ENCODE measurements around the gene SH3RF3.

Gene SH3RF3

GRCh38 chr2:109482361-109482861 lies 353.4 kb downstream of the SH3RF3 start:
- no peaks in the 10 kb centered on the region for H3K9me3 ChIP-seq (ENCODE audit: control insufficient read depth, low read length)

GRCh38 chr2:109486711-109487535 lies 357.9 kb downstream of the SH3RF3 start:
- H2AFZ ChIP-seq (ENCODE audit: low read depth, low read length) = no peak overlapping the region
- peak; percentile 90 for DNase-seq
- H3K36me3 ChIP-seq (ENCODE audit: control insufficient read depth in 1 of 2, insufficient read depth in 2 of 2, low read depth in 1 of 2, low read length in 2 of 2) = peaks cover 0 to 3% of the 10 kb centered on the region in 2 experiments
- H4K8ac ChIP-seq (ENCODE audit: low read length) = peak overlapping the region; percentile 3
- H3K79me1 ChIP-seq (replicated peaks; ENCODE audit: low read length, poor library complexity, severe bottlenecking) = no peaks in the 10 kb centered on the region
- peak overlapping the region; percentile 49 to 64 for H3K18ac ChIP-seq (ENCODE audit: low read depth in 1 of 2, low read length in 2 of 2)
- no peak overlapping the region for H3K9ac ChIP-seq (ENCODE audit: low read length)
- peaks cover 40% of the 10 kb centered on the region for H3K4me1 ChIP-seq (ENCODE audit: control insufficient read depth, insufficient read depth, low read depth, low read length)
- H3K14ac ChIP-seq (ENCODE audit: low read length in 2 of 2) = no peak overlapping the region
- peak overlapping the region; percentile 73 for H2BK15ac ChIP-seq (ENCODE audit: low read depth, poor library complexity, severe bottlenecking)
- peak overlapping the region; percentile 97 for H3K27ac ChIP-seq (ENCODE audit: low read length, poor library complexity, severe bottlenecking)
- no peak overlapping the region for H3K4me2 ChIP-seq (ENCODE audit: low read length, poor library complexity, severe bottlenecking)
- peak overlapping the region; percentile 59 for H2BK120ac ChIP-seq (ENCODE audit: low read depth, low read length)
- no peak overlapping the region for H3K23ac ChIP-seq (ENCODE audit: low read length in 2 of 2)
- H3K4ac ChIP-seq (ENCODE audit: low read depth in 1 of 2, low read length in 2 of 2) = peak overlapping the region in 1 of 2 experiments; percentile 40
- peak overlapping the region; percentile 85 for H2BK5ac ChIP-seq (ENCODE audit: low read depth, low read length, poor library complexity, severe bottlenecking)
- no peak overlapping the region for H3K4me3 ChIP-seq (ENCODE audit: insufficient read depth in 1 of 2, low read depth in 1 of 2, low read length in 2 of 2)
- H3K9me3 ChIP-seq (ENCODE audit: control insufficient read depth, low read length) = no peaks in the 10 kb centered on the region
- no peaks in the 10 kb centered on the region for H3K27me3 ChIP-seq (ENCODE audit: control insufficient read depth in 1 of 2, insufficient read depth in 1 of 2, low read length in 2 of 2)
- H4K91ac ChIP-seq (ENCODE audit: low read length) = peak overlapping the region; percentile 56
- H2AK5ac ChIP-seq (ENCODE audit: low read length, severe bottlenecking) = peak overlapping the region; percentile 96
- 38% methylated on average over 16 of the region's 19 CpGs for WGBS
- peak overlapping the region in 1 of 2 experiments; percentile 47 for H2BK12ac ChIP-seq (ENCODE audit: low read length in 2 of 2)

More at GRCh38 chr2:109482361-109482861, 353.4 kb downstream of the SH3RF3 start:
- Histone ChIP-seq H3K4ac (ENCODE audit: low read depth in 1 of 2, low read length in 2 of 2) (no peak overlapping the region), H3K4me1 (ENCODE audit: control insufficient read depth, insufficient read depth, low read depth, low read length) (peaks cover 29% of the 10 kb centered on the region), H3K36me3 (ENCODE audit: control insufficient read depth in 1 of 2, insufficient read depth in 2 of 2, low read depth in 1 of 2, low read length in 2 of 2) (peaks cover 4 to 7% of the 10 kb centered on the region in 2 experiments), H2BK15ac (ENCODE audit: low read depth, poor library complexity, severe bottlenecking) (no peak overlapping the region), H3K14ac (ENCODE audit: low read length in 2 of 2) (peak overlapping the region in 1 of 2 experiments; percentile 85), H3K4me2 (ENCODE audit: low read length, poor library complexity, severe bottlenecking) (no peak overlapping the region), H3K27me3 (ENCODE audit: control insufficient read depth in 1 of 2, insufficient read depth in 1 of 2, low read length in 2 of 2) (no peaks in the 10 kb centered on the region), H3K23ac (ENCODE audit: low read length in 2 of 2) (peak overlapping the region in 1 of 2 experiments; percentile 60), H3K79me1 (replicated peaks; ENCODE audit: low read length, poor library complexity, severe bottlenecking) (no peaks in the 10 kb centered on the region), H2BK12ac (ENCODE audit: low read length in 2 of 2) (no peak overlapping the region), H3K27ac (ENCODE audit: low read length, poor library complexity, severe bottlenecking) (no peak overlapping the region), H2AK5ac (ENCODE audit: low read length, severe bottlenecking) (no peak overlapping the region), H3K9ac (ENCODE audit: low read length) (no peak overlapping the region), H3K4me3 (ENCODE audit: insufficient read depth in 1 of 2, low read depth in 1 of 2, low read length in 2 of 2) (no peak overlapping the region), H3K18ac (ENCODE audit: low read depth in 1 of 2, low read length in 2 of 2) (no peak overlapping the region), H4K8ac (ENCODE audit: low read length) (no peak overlapping the region), H2BK120ac (ENCODE audit: low read depth, low read length) (no peak overlapping the region), H2BK5ac (ENCODE audit: low read depth, low read length, poor library complexity, severe bottlenecking) (no peak overlapping the region), H2AFZ (ENCODE audit: low read depth, low read length) (no peak overlapping the region), H4K91ac (ENCODE audit: low read length) (no peak overlapping the region)
- no peak for DNase-seq
- 80% methylated on average over 15 of the region's 15 CpGs for WGBS

- H3K36me3 ChIP-seq (ENCODE audit: control insufficient read depth in 1 of 2, insufficient read depth in 2 of 2, low read depth in 1 of 2, low read length in 2 of 2) = peaks cover 2 to 9% of the 10 kb centered on the region in 2 experiments
- no peak overlapping the region for H3K14ac ChIP-seq (ENCODE audit: low read length in 2 of 2)
- peak overlapping the region; percentile 41 to 47 for H3K4ac ChIP-seq (ENCODE audit: low read depth in 1 of 2, low read length in 2 of 2)
- no peaks in the 10 kb centered on the region for H3K27me3 ChIP-seq (ENCODE audit: control insufficient read depth in 1 of 2, insufficient read depth in 1 of 2, low read length in 2 of 2)
- H2BK12ac ChIP-seq (ENCODE audit: low read length in 2 of 2) = peak overlapping the region in 1 of 2 experiments; percentile 61
- H3K4me3 ChIP-seq (ENCODE audit: insufficient read depth in 1 of 2, low read depth in 1 of 2, low read length in 2 of 2) = no peak overlapping the region
- no peak overlapping the region for H2AFZ ChIP-seq (ENCODE audit: low read depth, low read length)
- peak overlapping the region; percentile 83 for H2AK5ac ChIP-seq (ENCODE audit: low read length, severe bottlenecking)
- H4K91ac ChIP-seq (ENCODE audit: low read length) = peak overlapping the region; percentile 71
- no peak overlapping the region for H3K9ac ChIP-seq (ENCODE audit: low read length)
- DNase-seq = no peak
- H3K4me1 ChIP-seq (ENCODE audit: control insufficient read depth, insufficient read depth, low read depth, low read length) = peaks cover 36% of the 10 kb centered on the region
- H3K9me3 ChIP-seq (ENCODE audit: control insufficient read depth, low read length) = no peaks in the 10 kb centered on the region
- no peak overlapping the region for H3K4me2 ChIP-seq (ENCODE audit: low read length, poor library complexity, severe bottlenecking)
- H3K23ac ChIP-seq (ENCODE audit: low read length in 2 of 2) = no peak overlapping the region
- peak overlapping the region; percentile 23 to 63 for H3K18ac ChIP-seq (ENCODE audit: low read depth in 1 of 2, low read length in 2 of 2)
- peak overlapping the region; percentile 97 for H3K27ac ChIP-seq (ENCODE audit: low read length, poor library complexity, severe bottlenecking)
- H2BK120ac ChIP-seq (ENCODE audit: low read depth, low read length) = peak overlapping the region; percentile 65
- 31% methylated on average over 7 of the region's 7 CpGs for WGBS
- peak overlapping the region; percentile 88 for H4K8ac ChIP-seq (ENCODE audit: low read length)
- H2BK5ac ChIP-seq (ENCODE audit: low read depth, low read length, poor library complexity, severe bottlenecking) = peak overlapping the region; percentile 93
- H3K79me1 ChIP-seq (replicated peaks; ENCODE audit: low read length, poor library complexity, severe bottlenecking) = no peaks in the 10 kb centered on the region
- H2BK15ac ChIP-seq (ENCODE audit: low read depth, poor library complexity, severe bottlenecking) = no peak overlapping the region
Measured at GRCh38 chr2:109487536-109487869, 358.5 kb downstream of the SH3RF3 start.

Measured in mesenchymal stem cell (in vitro differentiated cells and primary cell).